ENCODE data around the gene UBD.

Gene UBD

GRCh38 chr6:29558439-29559079 is 973 bp downstream of the UBD start:
- Histone ChIP-seq H3K9me3 (ENCODE audit: severe bottlenecking) (peaks cover 15% of the 10 kb centered on the region), H3K4me3 (ENCODE audit: low read depth, low read length) (no peak overlapping the region), H3K27me3 (ENCODE audit: insufficient read depth, low read depth, severe bottlenecking) (peaks cover 100% of the 10 kb centered on the region), H3K27ac (no peak overlapping the region), H3K36me3 (no peaks in the 10 kb centered on the region)
- DNase-seq, result no peak
- no peak for TF ChIP-seq CTCF (IDR thresholded peaks at IDR 0.05; ENCODE audit: low read depth, low read length)

- H3K9me3 ChIP-seq (ENCODE audit: severe bottlenecking), result peaks cover 25% of the 10 kb centered on the region
- no peaks in the 10 kb centered on the region for H3K36me3 ChIP-seq
- H3K4me3 ChIP-seq (ENCODE audit: low read depth, low read length), result no peak overlapping the region
- no peak for TF ChIP-seq CTCF (IDR thresholded peaks at IDR 0.05; ENCODE audit: low read depth, low read length)
- no peak overlapping the region for H3K27ac ChIP-seq
- H3K27me3 ChIP-seq (ENCODE audit: insufficient read depth, low read depth, severe bottlenecking), result peaks cover 100% of the 10 kb centered on the region
- no peak for DNase-seq
Measured at GRCh38 chr6:29557320-29557719, 2.2 kb downstream of the UBD start.

GRCh38 chr6:29554764-29555163 is 4.8 kb downstream of the UBD start:
- Histone ChIP-seq H3K36me3 (no peaks in the 10 kb centered on the region), H3K27me3 (ENCODE audit: insufficient read depth, low read depth, severe bottlenecking) (peaks cover 99% of the 10 kb centered on the region), H3K27ac (no peak overlapping the region), H3K9me3 (ENCODE audit: severe bottlenecking) (peaks cover 25% of the 10 kb centered on the region), H3K4me3 (ENCODE audit: low read depth, low read length) (no peak overlapping the region)
- DNase-seq, result no peak
- TF ChIP-seq CTCF (IDR thresholded peaks at IDR 0.05; ENCODE audit: low read depth, low read length), result no peak

- H3K9me3 ChIP-seq (ENCODE audit: severe bottlenecking), result peaks cover 25% of the 10 kb centered on the region
- H3K27me3 ChIP-seq (ENCODE audit: insufficient read depth, low read depth, severe bottlenecking), result peaks cover 99% of the 10 kb centered on the region
- DNase-seq, result no peak
- H3K27ac ChIP-seq, result no peak overlapping the region
- no peak for TF ChIP-seq CTCF (IDR thresholded peaks at IDR 0.05; ENCODE audit: low read depth, low read length)
- H3K4me3 ChIP-seq (ENCODE audit: low read depth, low read length), result no peak overlapping the region
- H3K36me3 ChIP-seq, result no peaks in the 10 kb centered on the region
Measured at GRCh38 chr6:29553268-29554057, 6.1 kb downstream of the UBD start.

GRCh38 chr6:29552512-29553051 is 7.0 kb downstream of the UBD start:
- H3K27me3 ChIP-seq (ENCODE audit: insufficient read depth, low read depth, severe bottlenecking), result peaks cover 96% of the 10 kb centered on the region
- no peak overlapping the region for H3K27ac ChIP-seq
- H3K36me3 ChIP-seq, result no peaks in the 10 kb centered on the region
- no peak for DNase-seq
- no peak overlapping the region for H3K4me3 ChIP-seq (ENCODE audit: low read depth, low read length)
- H3K9me3 ChIP-seq (ENCODE audit: severe bottlenecking), result peaks cover 25% of the 10 kb centered on the region
- no peak for TF ChIP-seq CTCF (IDR thresholded peaks at IDR 0.05; ENCODE audit: low read depth, low read length)

Measured in WERI-Rb-1 (cell line).